Stimulated activated CD4-positive, alpha-beta T cell treated with anti-CD3 and anti-CD28 coated beads, Interleukin-1b, Interleukin-23, amount 100 ng/mL, for 48 hours (primary cell): ENCODE data around the gene RNF223.
A peak's percentile ranks its signal among the peaks of the same experiment; 100 is the strongest.
"Not testable (repeated sequence)": the region's sequence is repeated elsewhere in the genome, so short reads cannot be mapped to it uniquely, and the experiment has no call there.

Experiments
- DNase-seq: peaks from one replicate; pipeline ENCODE4 v3.0.0-alpha.2; 2020

RNF223 gene

GRCh38 chr1:1085911-1086841 lies 12.1 kb upstream of the RNF223 start:
- DNase-seq, result no peak

GRCh38 chr1:1085171-1085841 lies 11.2 kb upstream of the RNF223 start:
- DNase-seq, result no peak

GRCh38 chr1:1084372-1085170 lies 10.5 kb upstream of the RNF223 start:
- no peak for DNase-seq

GRCh38 chr1:1083416-1084371 lies 9.6 kb upstream of the RNF223 start:
- no peak for DNase-seq

GRCh38 chr1:1082776-1083415 lies 8.8 kb upstream of the RNF223 start:
- no peak for DNase-seq

GRCh38 chr1:1082239-1082775 lies 8.2 kb upstream of the RNF223 start:
- no peak for DNase-seq

GRCh38 chr1:1081311-1082238 lies 7.5 kb upstream of the RNF223 start:
- DNase-seq, result no peak

- no peak for DNase-seq
These were observed 6.8 kb upstream of the RNF223 start for GRCh38 chr1:1080951-1081310.

GRCh38 chr1:1080122-1080757 lies 6.1 kb upstream of the RNF223 start:
- DNase-seq, result peak; percentile 35

GRCh38 chr1:1079408-1080121 lies 5.5 kb upstream of the RNF223 start:
- no peak for DNase-seq

- DNase-seq, result not testable (repeated sequence)
These were observed 3.3 kb upstream of the RNF223 start for GRCh38 chr1:1077396-1077795.

- peak; percentile 2 for DNase-seq
These were observed 1.2 kb upstream of the RNF223 start for GRCh38 chr1:1075148-1075935.

GRCh38 chr1:1074631-1075147 lies 583 bp upstream of the RNF223 start:
- DNase-seq, result no peak

- DNase-seq, result no peak
These were observed 1.0 kb downstream of the RNF223 start for GRCh38 chr1:1072849-1073742.

- DNase-seq, result no peak
These were observed 1.7 kb downstream of the RNF223 start for GRCh38 chr1:1072299-1072848.

- DNase-seq, result no peak
These were observed 2.4 kb downstream of the RNF223 start for GRCh38 chr1:1071486-1072298.
